ENCODE results near the gene OSBP2.

Gene OSBP2

DNA sequence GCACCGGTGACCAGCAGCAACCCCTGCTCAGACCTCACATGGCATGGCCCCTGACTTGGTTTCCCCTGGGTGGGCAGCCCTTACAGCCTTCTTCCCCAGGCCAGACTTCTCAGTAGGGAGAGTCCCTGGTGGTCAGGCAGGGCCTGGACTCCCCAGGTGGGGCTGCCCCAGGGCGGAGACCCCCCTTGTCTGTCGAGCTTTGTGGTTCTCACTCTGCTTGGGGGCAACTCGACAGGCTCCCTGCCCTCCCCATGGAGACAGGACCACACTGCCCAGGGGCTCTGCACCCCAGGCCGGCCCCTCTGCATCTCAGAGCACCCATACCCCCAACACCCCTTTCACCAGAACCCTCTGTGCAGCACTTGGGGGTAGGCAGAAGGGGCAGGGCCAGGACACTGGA is 186.2 kb downstream of the OSBP2 start:
- TF ChIP-seq, protein P1, sequence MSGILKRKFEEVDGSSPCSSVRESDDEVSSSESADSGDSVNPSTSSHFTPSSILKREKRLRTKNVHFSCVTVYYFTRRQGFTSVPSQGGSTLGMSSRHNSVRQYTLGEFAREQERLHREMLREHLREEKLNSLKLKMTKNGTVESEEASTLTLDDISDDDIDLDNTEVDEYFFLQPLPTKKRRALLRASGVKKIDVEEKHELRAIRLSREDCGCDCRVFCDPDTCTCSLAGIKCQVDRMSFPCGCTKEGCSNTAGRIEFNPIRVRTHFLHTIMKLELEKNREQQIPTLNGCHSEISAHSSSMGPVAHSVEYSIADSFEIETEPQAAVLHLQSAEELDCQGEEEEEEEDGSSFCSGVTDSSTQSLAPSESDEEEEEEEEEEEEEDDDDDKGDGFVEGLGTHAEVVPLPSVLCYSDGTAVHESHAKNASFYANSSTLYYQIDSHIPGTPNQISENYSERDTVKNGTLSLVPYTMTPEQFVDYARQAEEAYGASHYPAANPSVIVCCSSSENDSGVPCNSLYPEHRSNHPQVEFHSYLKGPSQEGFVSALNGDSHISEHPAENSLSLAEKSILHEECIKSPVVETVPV (CRISPR knock-in tag; IDR thresholded peaks at IDR 0.05) = no peak
- TF ChIP-seq ZNF565 (CRISPR knock-in tag; conservative IDR thresholded peaks at IDR 0.05; ENCODE audit: low read depth) = no peak
- TF ChIP-seq ESRRG (CRISPR knock-in tag; IDR thresholded peaks at IDR 0.05) = no peak
- TF ChIP-seq TCF4 (CRISPR knock-in tag; IDR thresholded peaks at IDR 0.05; ENCODE audit: borderline replicate concordance) = no peak
- no peak for TF ChIP-seq RARB (CRISPR knock-in tag; IDR thresholded peaks at IDR 0.05)
- TF ChIP-seq, protein P2, sequence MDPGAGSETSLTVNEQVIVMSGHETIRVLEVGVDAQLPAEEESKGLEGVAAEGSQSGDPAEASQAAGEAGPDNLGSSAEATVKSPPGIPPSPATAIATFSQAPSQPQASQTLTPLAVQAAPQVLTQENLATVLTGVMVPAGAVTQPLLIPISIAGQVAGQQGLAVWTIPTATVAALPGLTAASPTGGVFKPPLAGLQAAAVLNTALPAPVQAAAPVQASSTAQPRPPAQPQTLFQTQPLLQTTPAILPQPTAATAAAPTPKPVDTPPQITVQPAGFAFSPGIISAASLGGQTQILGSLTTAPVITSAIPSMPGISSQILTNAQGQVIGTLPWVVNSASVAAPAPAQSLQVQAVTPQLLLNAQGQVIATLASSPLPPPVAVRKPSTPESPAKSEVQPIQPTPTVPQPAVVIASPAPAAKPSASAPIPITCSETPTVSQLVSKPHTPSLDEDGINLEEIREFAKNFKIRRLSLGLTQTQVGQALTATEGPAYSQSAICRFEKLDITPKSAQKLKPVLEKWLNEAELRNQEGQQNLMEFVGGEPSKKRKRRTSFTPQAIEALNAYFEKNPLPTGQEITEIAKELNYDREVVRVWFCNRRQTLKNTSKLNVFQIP (CRISPR knock-in tag; IDR thresholded peaks at IDR 0.05; ENCODE audit: borderline replicate concordance, low read depth) = no peak
- TF ChIP-seq ZFP3 (CRISPR knock-in tag; IDR thresholded peaks at IDR 0.05) = no peak
- no peak for TF ChIP-seq PPARA (CRISPR knock-in tag; IDR thresholded peaks at IDR 0.05; ENCODE audit: borderline replicate concordance)
- ATAC-seq = no peak

DNA sequence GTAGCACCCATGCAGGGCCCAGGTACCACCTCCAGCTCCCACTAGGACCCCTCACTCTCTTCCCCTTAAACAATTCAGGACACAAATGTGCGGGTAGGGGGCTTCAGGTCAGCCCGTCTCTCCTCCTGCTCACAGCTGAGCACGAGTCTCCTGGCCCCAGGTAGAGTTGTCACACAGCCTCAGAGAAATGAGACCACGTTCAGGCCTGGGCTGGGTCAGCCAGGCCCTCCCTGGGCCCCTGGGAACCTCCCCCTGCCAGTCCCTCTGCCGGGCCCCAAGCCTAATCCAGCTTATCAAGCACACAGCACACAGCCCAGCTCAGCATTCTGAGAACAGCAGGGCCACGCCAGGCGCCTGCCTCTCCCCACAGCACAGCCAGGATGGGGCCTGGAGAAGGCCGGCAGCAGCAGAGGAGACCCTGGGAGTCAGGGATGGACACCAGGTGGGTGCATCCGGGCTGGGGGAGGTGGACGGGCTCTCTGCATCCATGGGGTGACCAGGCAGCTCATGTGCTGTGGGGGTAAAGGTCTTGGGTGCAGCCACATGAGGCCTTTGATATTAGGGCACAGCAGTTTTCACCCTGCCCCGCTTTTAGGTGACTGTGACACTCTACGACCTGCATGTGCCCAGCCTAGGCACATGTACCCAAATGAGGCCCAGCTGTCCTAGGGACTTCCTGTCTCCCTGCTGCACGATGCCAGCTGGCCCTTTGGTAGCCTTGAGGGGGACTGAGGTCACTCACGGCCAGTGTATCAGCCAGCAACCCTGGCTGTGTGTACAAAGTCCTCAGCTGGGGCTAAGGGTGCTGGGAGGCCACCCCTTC is 186.9 kb downstream of the OSBP2 start:
- TF ChIP-seq ZNF565 (CRISPR knock-in tag; conservative IDR thresholded peaks at IDR 0.05; ENCODE audit: low read depth) (no peak), ZC3H10 (CRISPR knock-in tag; IDR thresholded peaks at IDR 0.05) (no peak)
- no peak for ATAC-seq

DNA sequence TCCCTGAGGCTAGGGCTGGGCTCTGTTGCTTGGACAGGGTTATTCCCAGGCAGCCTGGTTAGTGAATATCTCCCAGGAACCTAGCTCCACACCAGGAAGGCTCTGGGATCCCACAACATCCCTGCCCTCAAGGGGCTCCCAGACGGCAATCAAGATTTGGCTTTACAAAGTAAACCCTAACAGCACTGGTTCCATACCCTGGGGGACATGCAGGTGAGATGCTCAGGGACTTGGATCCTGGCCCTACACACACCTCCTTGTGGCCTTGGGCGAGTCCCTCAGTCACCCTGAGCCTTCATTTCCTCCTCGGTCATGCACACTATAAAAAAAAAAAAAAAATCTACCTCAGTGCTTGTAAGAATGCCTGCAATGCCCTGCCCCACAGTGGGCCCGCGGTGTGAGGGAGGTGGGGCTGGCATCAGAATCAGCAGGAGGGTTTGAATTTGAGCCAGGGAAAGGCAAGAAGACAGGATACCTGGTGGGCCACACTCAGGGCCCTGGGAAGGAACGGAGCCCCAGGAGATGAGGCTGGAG is 187.6 kb downstream of the OSBP2 start:
- no peak for TF ChIP-seq ZNF8 (CRISPR knock-in tag; IDR thresholded peaks at IDR 0.05)
- TF ChIP-seq ARNTL (CRISPR knock-in tag; IDR thresholded peaks at IDR 0.05; ENCODE audit: borderline replicate concordance, low read depth) = no peak
- no peak for TF ChIP-seq BACH2 (CRISPR knock-in tag; IDR thresholded peaks at IDR 0.05; ENCODE audit: borderline replicate concordance)
- no peak for TF ChIP-seq PPARA (CRISPR knock-in tag; IDR thresholded peaks at IDR 0.05; ENCODE audit: borderline replicate concordance)
- TF ChIP-seq, protein P2 (CRISPR knock-in tag; IDR thresholded peaks at IDR 0.05; ENCODE audit: borderline replicate concordance, low read depth) = no peak
- TF ChIP-seq ZFP30 (CRISPR knock-in tag; IDR thresholded peaks at IDR 0.05) = no peak

DNA sequence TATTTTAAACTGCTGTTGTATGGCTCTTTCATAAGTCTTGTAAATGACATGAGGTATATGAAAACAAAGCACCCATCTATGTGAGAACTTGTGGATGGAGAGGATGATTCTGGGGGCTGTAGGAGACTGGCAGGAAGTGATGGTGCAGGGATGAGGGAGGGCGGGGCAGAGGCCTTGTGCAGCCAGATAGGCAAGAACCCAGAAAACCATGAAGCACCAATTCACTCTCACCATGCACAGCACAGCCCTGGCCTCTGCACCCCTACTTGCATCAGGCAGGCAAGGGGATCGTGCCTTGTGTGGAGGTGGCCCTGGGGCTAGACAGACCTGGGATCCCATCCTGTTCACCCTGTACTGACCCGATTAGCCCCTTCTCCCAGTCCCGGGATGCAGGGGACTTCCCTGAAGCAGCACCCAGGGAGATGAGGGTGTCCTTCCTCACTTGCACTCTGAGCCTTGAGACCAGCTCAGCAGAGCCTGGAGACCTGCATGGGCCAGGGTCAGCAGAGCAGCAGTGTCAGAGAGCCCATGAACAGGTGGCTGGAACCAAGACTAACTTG is 188.4 kb downstream of the OSBP2 start:
- no peak for ATAC-seq
- TF ChIP-seq ZNF565 (CRISPR knock-in tag; conservative IDR thresholded peaks at IDR 0.05; ENCODE audit: low read depth) = no peak
- TF ChIP-seq, protein P2 (CRISPR knock-in tag; IDR thresholded peaks at IDR 0.05; ENCODE audit: borderline replicate concordance, low read depth) = no peak
- no peak for TF ChIP-seq ARNTL (CRISPR knock-in tag; IDR thresholded peaks at IDR 0.05; ENCODE audit: borderline replicate concordance, low read depth)
- no peak for TF ChIP-seq ZFP3 (CRISPR knock-in tag; IDR thresholded peaks at IDR 0.05)
- TF ChIP-seq ESRRG (CRISPR knock-in tag; IDR thresholded peaks at IDR 0.05) = no peak
- no peak for TF ChIP-seq RARB (CRISPR knock-in tag; IDR thresholded peaks at IDR 0.05)
- no peak for TF ChIP-seq TCF4 (CRISPR knock-in tag; IDR thresholded peaks at IDR 0.05; ENCODE audit: borderline replicate concordance)
- no peak for TF ChIP-seq ZC3H10 (CRISPR knock-in tag; IDR thresholded peaks at IDR 0.05)
- no peak for TF ChIP-seq PPARA (CRISPR knock-in tag; IDR thresholded peaks at IDR 0.05; ENCODE audit: borderline replicate concordance)
- TF ChIP-seq ZFP30 (CRISPR knock-in tag; IDR thresholded peaks at IDR 0.05) = no peak
- TF ChIP-seq ISL1 (CRISPR knock-in tag; IDR thresholded peaks at IDR 0.05) = no peak
- TF ChIP-seq, protein P3, sequence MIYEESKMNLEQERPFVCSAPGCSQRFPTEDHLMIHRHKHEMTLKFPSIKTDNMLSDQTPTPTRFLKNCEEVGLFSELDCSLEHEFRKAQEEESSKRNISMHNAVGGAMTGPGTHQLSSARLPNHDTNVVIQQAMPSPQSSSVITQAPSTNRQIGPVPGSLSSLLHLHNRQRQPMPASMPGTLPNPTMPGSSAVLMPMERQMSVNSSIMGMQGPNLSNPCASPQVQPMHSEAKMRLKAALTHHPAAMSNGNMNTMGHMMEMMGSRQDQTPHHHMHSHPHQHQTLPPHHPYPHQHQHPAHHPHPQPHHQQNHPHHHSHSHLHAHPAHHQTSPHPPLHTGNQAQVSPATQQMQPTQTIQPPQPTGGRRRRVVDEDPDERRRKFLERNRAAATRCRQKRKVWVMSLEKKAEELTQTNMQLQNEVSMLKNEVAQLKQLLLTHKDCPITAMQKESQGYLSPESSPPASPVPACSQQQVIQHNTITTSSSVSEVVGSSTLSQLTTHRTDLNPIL (CRISPR knock-in tag; IDR thresholded peaks at IDR 0.05; ENCODE audit: low read depth) = no peak
- TF ChIP-seq, protein P1 (CRISPR knock-in tag; IDR thresholded peaks at IDR 0.05) = no peak

More for the DNA sequence above, 187.6 kb downstream of the OSBP2 start:
- ATAC-seq = no peak

Data from SK-N-SH treated with all-trans-retinoic acid at 6 μM for 48 hours (cell line).